ENCODE data around the gene CDK14.

DNA sequence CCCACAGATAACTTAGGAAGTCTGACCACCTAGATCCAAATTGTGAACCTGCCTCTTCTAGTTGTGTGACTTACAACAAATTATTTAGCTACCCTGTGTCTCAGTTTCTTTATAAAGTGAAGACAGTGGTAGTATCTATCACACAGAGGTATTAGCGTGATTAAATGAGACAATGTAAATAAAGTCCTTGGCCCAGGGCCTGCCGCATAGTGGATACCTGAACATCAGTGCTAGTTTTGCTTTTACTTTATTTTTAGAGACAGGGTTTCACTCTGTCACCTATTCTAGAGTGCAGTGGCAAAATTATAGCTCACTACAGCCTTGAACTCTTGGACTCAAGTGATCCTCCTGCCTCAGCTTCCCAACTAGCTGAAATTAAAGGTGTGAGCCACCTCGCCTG, 177.1 kb downstream of the CDK14 start:
- TF ChIP-seq POLR2AphosphoS5 (IDR thresholded peaks at IDR 0.05; ENCODE audit: low read depth) = no peak
- TF ChIP-seq, protein P1, sequence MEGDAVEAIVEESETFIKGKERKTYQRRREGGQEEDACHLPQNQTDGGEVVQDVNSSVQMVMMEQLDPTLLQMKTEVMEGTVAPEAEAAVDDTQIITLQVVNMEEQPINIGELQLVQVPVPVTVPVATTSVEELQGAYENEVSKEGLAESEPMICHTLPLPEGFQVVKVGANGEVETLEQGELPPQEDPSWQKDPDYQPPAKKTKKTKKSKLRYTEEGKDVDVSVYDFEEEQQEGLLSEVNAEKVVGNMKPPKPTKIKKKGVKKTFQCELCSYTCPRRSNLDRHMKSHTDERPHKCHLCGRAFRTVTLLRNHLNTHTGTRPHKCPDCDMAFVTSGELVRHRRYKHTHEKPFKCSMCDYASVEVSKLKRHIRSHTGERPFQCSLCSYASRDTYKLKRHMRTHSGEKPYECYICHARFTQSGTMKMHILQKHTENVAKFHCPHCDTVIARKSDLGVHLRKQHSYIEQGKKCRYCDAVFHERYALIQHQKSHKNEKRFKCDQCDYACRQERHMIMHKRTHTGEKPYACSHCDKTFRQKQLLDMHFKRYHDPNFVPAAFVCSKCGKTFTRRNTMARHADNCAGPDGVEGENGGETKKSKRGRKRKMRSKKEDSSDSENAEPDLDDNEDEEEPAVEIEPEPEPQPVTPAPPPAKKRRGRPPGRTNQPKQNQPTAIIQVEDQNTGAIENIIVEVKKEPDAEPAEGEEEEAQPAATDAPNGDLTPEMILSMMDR (IDR thresholded peaks at IDR 0.05; ENCODE audit: insufficient read depth, low read length) = no peak
